ENCODE data around the gene PKLR. TPM values are rescaled to one million over a fixed set of nuclear protein-coding genes. Genes with fewer than 3 reads are reported as not detected.

Gene PKLR
- total RNA-seq, 4 donors from 2014 or later, result not detected

GRCh38 chr1:155319536-155319935 lies 18.3 kb upstream of the PKLR start:
- Histone ChIP-seq H3K4me3 (no peak overlapping the region), H3K4me1 (peaks cover 0 to 36% (median 17%) of the 10 kb centered on the region in 3 donors), H3K27ac (peak overlapping the region in 1 of 4 donors; percentile 98), H3K36me3 (peaks cover 0 to 31% of the 10 kb centered on the region in 2 donors), H3K9me3 (no peaks in the 10 kb centered on the region), H3K27me3 (no peaks in the 10 kb centered on the region)
- 88 to 94% methylated on average over 3 of the region's 5 CpGs for WGBS, 2 donors (ENCODE audit: low coverage in 1 of 2)
- no peak for TF ChIP-seq POLR2AphosphoS5 (IDR thresholded peaks at IDR 0.05)
- TF ChIP-seq CTCF (IDR thresholded peaks at IDR 0.05), result no peak
- no peak for ATAC-seq

GRCh38 chr1:155318082-155318481 lies 16.8 kb upstream of the PKLR start:
- peaks cover 0 to 34% (median 17%) of the 10 kb centered on the region in 3 donors for H3K4me1 ChIP-seq
- 79 to 86% methylated on average over 4 of the region's 9 CpGs for whole genome bisulfite sequencing, 2 donors (ENCODE audit: low coverage in 1 of 2)
- no peaks in the 10 kb centered on the region for H3K27me3 ChIP-seq
- TF ChIP-seq POLR2A (IDR thresholded peaks at IDR 0.05) (no peak), POLR2AphosphoS5 (IDR thresholded peaks at IDR 0.05) (no peak), CTCF (IDR thresholded peaks at IDR 0.05) (no peak), EP300 (IDR thresholded peaks at IDR 0.05) (no peak)
- ATAC-seq, result no peak
- no peak overlapping the region for H3K4me3 ChIP-seq
- no peak overlapping the region for H3K27ac ChIP-seq
- peaks cover 0 to 45% of the 10 kb centered on the region in 2 donors for H3K36me3 ChIP-seq
- no peaks in the 10 kb centered on the region for H3K9me3 ChIP-seq

- Histone ChIP-seq H3K4me3 (no peak overlapping the region), H3K4me1 (peaks cover 0 to 24% (median 14%) of the 10 kb centered on the region in 3 donors), H3K9me3 (no peaks in the 10 kb centered on the region), H3K36me3 (peaks cover 0 to 57% of the 10 kb centered on the region in 2 donors), H3K27me3 (no peaks in the 10 kb centered on the region), H3K27ac (no peak overlapping the region)
- ATAC-seq, result no peak
- WGBS, 2 donors (ENCODE audit: low coverage in 1 of 2), result 75 to 80% methylated on average over 1 to 3 of the region's 3 CpGs
- TF ChIP-seq CTCF (IDR thresholded peaks at IDR 0.05) (no peak), EP300 (IDR thresholded peaks at IDR 0.05) (no peak), POLR2A (IDR thresholded peaks at IDR 0.05) (no peak), POLR2AphosphoS5 (IDR thresholded peaks at IDR 0.05) (no peak)
Measured at GRCh38 chr1:155316922-155317321, 15.7 kb upstream of the PKLR start.

- H3K4me1 ChIP-seq, result peaks cover 0 to 23% (median 14%) of the 10 kb centered on the region in 3 donors
- H3K27ac ChIP-seq, result no peak overlapping the region
- 66 to 75% methylated on average over 2 to 5 of the region's 8 CpGs for WGBS, 2 donors (ENCODE audit: low coverage in 1 of 2)
- ATAC-seq, result no peak
- no peak for TF ChIP-seq EP300 (IDR thresholded peaks at IDR 0.05)
- TF ChIP-seq CTCF (IDR thresholded peaks at IDR 0.05), result no peak
- TF ChIP-seq POLR2A (IDR thresholded peaks at IDR 0.05), result no peak
- no peak for TF ChIP-seq POLR2AphosphoS5 (IDR thresholded peaks at IDR 0.05)
- no peak overlapping the region for H3K4me3 ChIP-seq
- H3K27me3 ChIP-seq, result no peaks in the 10 kb centered on the region
- H3K9me3 ChIP-seq, result no peaks in the 10 kb centered on the region
- H3K36me3 ChIP-seq, result peaks cover 0 to 66% of the 10 kb centered on the region in 2 donors
Measured at GRCh38 chr1:155313261-155313660, 12.0 kb upstream of the PKLR start.

- WGBS, 2 donors (ENCODE audit: low coverage in 1 of 2), result 0 to 6% methylated on average over 3 of the region's 11 CpGs
- H3K27me3 ChIP-seq, result no peaks in the 10 kb centered on the region
- H3K4me3 ChIP-seq, result peak overlapping the region; percentile 61 to 76
- peaks cover 0 to 32% (median 14%) of the 10 kb centered on the region in 3 donors for H3K4me1 ChIP-seq
- H3K36me3 ChIP-seq, result peaks cover 0 to 42% of the 10 kb centered on the region in 2 donors
- peak overlapping the region in 3 of 4 donors; percentile 89 to 91 (median 89) for H3K27ac ChIP-seq
- TF ChIP-seq EP300 (IDR thresholded peaks at IDR 0.05), result no peak
- TF ChIP-seq POLR2A (IDR thresholded peaks at IDR 0.05), result no peak
- TF ChIP-seq CTCF (IDR thresholded peaks at IDR 0.05), result no peak
- no peak for TF ChIP-seq POLR2AphosphoS5 (IDR thresholded peaks at IDR 0.05)
- no peak for ATAC-seq
- no peaks in the 10 kb centered on the region for H3K9me3 ChIP-seq
Measured at GRCh38 chr1:155309423-155310021, 8.3 kb upstream of the PKLR start.
